HEK293T (cell line): ENCODE data around the gene ZIC4.

Experiments
- ARNT ChIP-seq: fragments of 450-650 bp; IDR thresholded peaks from 2 replicates; pipeline ENCODE4 v1.6.1; 2017; ENCODE audit warnings: mild to moderate bottlenecking
- CTBP1 ChIP-seq: fragments of 450-650 bp; IDR thresholded peaks from 2 replicates; pipeline ENCODE4 v1.6.1; 2016; ENCODE audit warnings: borderline replicate concordance
- ELF4 ChIP-seq: fragments of 450-650 bp; IDR thresholded peaks from 2 replicates; pipeline ENCODE4 v1.6.1; 2017; ENCODE audit warnings: antibody characterized with exemption
- FOXA1 ChIP-seq: fragments of 450-650 bp; IDR thresholded peaks from 2 replicates; pipeline ENCODE4 v1.6.1; 2016; ENCODE audit warnings: mild to moderate bottlenecking
- FOXM1 ChIP-seq: fragments of 450-650 bp; IDR thresholded peaks from 2 replicates; pipeline ENCODE4 v1.6.1; 2017; ENCODE audit warnings: mild to moderate bottlenecking, borderline replicate concordance
- L3MBTL2 ChIP-seq: fragments of 450-650 bp; conservative IDR thresholded peaks from 2 replicates; pipeline ENCODE4 v1.6.1; 2016; ENCODE audit warnings: mild to moderate bottlenecking
- SP1 ChIP-seq: fragments of 450-650 bp; IDR thresholded peaks from 2 replicates; pipeline ENCODE4 v1.6.1; 2017
- SUZ12 ChIP-seq: fragments of 450-650 bp; IDR thresholded peaks from 2 replicates; pipeline ENCODE4 v1.6.1; 2016; ENCODE audit warnings: mild to moderate bottlenecking
- TARDBP ChIP-seq: fragments of 450-650 bp; IDR thresholded peaks from 2 replicates; pipeline ENCODE4 v1.6.1; 2016

DNA sequence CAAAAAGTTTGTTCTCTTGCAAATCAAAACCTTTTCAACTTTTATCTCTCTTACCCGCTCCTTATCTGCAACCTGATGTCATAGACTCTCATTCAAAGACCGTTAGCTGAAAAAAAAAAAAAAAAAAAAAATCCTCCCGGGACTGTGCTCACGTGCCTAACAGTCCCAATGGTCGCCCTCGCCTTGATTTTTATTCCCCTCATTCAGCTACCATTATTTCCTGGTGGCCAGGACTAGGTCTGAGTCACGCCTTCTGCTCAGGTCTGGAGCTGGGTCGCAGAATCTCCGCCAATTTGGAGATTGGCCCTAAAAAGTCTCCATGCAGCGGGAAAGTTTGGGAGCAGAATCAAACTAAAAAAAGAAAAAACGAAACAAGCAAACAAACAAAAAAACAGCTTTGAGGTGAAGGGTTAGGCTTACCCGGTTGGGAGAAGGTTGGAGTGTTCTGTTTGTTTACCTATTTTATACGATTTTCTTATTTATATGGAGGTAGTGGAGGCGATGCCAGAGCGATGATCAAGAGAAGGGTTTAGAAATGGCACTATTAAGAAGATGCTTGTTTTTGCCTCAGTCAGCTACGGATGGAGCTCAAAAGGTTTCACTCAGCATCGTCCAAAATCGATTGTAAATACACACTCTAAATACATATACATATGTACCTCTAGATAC, 51.1 kb downstream of the ZIC4 start:
- TF ChIP-seq ARNT: no peak
- TF ChIP-seq SUZ12: no peak
- no peak for TF ChIP-seq FOXM1
- no peak for TF ChIP-seq L3MBTL2
- TF ChIP-seq FOXA1: no peak
- no peak for TF ChIP-seq TARDBP
- TF ChIP-seq ELF4: no peak
- no peak for TF ChIP-seq SP1
- no peak for TF ChIP-seq CTBP1
